ENCODE data around the gene C16orf92.

- TF ChIP-seq POLR2A (IDR thresholded peaks at IDR 0.05) (no peak), POLR2AphosphoS5 (IDR thresholded peaks at IDR 0.05) (no peak)
Measured at GRCh38 chr16:29996766-29997250, 26.2 kb upstream of the C16orf92 start.
